Measurements from ENCODE around the gene IER3IP1.
"Not testable (repeated sequence)": the region's sequence is repeated elsewhere in the genome, so short reads cannot be mapped to it uniquely, and the experiment has no call there.

IER3IP1 gene, protein sequence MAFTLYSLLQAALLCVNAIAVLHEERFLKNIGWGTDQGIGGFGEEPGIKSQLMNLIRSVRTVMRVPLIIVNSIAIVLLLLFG

DNA sequence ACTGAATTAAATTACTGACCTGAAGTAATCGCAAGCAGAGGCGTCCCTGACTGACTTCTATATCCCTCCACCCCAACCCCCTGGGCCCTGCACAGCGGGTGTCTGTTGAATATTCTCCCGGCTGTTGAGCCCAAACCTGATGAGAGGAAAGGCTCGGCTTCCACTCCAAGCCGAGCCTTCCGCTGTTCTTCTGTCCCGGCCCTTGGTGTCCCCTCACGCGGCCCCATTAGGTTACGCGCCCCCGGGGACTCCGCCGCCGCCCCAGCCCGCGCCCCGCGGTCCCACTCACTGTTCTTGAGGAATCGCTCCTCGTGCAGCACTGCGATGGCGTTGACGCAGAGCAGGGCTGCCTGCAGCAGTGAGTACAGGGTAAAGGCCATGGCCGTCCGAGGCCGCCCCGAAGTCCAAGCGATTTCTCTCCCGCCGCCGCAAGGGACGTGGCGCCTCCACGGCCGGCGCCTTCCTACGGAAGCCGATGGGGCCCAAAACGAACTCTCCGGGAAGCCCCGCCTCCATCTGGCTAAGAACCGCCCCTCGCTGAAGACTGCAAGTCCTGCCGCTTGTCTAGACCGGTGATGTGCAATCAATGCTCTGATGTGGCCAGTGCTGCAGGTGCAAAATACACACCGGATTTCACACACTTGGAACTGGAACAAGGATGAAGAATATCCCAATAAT is at the start of gene IER3IP1:
IER3IP1 (minus strand) TSS at position 467 of the 678 bp plus-strand sequence; CDS start at position 380, 87 bp downstream.
- peak; percentile 92 for DNase-seq (ENCODE audit: low read depth, low spot score)

DNA sequence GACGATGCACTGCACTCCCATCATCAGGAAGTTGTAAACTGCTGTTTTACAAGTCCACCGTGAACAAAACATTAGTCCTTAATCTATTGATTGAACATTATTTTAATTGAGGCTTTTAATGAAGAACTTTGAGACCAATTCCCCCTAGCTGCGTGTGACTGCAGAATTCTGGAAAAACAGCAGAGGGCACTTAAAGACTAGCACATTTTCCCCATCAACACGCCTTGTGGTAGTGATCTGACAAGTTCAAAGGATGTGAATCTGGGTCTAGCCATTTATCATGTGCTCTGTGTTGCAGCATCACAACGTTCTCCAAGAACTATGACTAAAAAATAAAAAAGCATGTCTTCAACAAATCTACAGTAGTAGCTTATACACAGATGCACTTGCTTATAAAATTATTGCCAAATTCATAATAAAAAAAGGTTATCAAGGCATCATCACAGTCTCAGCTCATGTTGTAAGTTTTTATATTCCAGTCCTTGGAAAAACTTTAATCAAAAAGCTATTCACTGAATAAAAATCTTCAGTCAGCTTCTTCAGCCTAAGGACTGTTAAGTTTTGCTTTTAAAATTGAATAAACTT is 39.5 kb upstream of the IER3IP1 start:
- DNase-seq (ENCODE audit: low read depth, low spot score): peak; percentile 39

DNA sequence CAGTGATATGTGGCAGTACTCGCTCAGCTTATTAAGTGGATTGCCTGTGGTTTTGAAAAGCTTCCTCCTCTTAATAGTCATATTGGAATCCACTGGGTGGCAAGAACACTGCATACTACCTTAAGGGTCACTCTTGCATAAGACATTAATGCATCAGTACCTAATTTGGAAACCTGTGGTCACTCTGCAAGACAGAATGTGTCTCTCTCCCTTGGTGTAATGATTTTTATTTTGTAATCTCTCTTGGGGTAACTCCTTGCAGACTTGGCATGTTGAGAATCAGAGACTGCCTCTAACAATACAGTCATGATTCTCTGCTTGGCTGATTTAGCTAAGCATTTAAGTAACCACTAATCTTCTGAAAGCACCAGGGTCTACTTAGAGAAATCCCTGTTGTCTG is 33.0 kb upstream of the IER3IP1 start:
- DNase-seq (ENCODE audit: low read depth, low spot score): no peak

DNA sequence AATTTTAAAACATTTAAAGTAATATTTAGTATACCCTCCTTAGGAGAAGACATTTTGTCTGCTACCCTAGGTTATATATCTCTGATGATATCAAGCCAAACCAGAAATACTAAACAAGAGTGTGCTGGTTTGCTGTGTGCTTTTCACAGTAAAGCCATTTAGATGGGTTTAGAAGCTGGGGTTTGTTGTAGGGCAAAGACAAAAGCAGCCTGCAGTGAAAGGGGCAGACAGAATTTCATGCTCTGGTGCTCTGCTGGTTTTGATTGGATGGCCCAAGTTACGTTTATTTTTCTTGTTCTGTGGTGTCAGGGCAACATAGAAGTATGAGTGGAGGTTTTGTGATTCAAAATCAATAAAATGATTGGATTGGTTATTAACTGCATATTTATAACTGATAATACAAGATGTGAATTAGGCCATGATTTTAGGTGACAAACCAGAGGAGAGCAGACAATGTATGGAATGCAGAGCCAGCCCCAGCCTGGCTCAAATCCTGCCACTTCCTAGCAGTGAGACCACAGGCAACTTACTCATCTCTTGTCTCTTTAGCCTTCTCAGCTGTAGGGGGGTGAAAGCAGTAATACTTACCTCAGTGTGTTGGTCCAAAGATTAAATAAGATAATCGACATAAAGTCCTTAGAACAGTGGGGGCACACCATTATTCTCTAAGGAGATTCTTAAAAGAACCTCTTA is 30.9 kb upstream of the IER3IP1 start:
- DNase-seq (ENCODE audit: low read depth, low spot score): peak; percentile 6

DNA sequence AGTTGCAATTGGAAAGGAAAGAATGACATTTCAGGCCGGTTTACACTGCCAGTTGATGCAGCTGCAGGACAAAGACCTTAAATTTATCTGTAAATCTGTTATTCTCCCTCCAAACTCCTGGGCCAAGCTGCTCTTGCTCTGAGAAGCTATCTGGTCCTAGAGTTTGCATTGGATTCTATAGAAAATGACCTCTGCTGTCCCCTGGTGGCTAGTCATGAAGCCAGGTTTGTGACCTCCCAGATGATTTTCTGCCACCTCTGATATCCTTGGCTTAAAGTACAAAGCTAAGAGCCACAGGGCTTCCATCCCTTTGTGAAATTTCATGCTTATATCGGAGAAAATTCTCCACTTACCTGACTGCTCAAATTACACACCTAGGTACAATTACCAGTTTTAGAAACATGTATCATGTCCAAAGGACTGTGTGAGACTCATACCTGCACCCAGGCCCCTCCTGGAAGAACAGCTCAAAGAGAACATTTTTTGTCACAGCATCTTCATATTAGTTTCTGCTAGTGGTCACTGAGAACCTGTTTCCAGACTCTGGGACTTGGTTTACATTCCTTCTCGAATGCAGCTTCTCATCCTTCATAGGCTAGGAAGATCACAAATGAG is 28.9 kb upstream of the IER3IP1 start:
- DNase-seq (ENCODE audit: low read depth, low spot score): peak; percentile 58

DNA sequence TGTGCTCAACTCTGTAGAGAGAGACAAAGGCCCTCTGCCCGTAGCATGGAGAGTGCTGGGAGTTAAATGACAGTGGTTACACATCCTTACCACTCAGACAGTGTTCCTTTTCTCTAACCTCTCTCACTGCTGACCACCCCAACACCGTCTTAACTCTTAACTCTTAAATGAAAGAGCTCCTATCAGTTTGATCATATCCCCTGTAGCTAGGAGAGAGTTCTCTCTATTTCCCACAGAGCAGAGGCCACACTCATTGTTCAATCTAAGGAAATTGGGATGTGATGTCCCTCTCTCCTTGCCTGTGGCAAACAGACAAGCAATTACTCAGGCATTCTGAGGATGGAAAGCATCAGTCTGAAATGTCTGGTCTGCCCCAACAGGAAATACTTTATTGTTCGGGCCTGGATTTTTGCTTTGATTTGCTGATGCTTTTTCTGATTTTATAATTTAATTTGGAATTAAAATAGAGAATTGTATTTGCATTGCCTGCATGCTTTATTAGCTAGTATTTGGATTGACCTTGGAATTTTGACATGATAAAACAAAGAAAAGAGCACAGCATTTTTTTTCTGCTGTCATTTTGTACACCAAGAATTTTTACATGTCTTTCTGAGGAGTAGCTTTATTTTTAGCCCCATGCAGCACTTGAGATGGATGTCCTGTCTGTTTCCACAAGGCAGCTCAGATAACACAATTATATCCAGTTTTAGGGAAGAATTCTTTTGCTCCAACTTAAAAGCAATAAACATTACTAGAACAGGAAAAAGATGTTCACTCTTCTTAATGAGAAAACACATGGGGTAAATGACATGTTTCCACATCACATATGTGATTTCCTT is 27.7 kb upstream of the IER3IP1 start:
- peak; percentile 23 for DNase-seq (ENCODE audit: low read depth, low spot score)

DNA sequence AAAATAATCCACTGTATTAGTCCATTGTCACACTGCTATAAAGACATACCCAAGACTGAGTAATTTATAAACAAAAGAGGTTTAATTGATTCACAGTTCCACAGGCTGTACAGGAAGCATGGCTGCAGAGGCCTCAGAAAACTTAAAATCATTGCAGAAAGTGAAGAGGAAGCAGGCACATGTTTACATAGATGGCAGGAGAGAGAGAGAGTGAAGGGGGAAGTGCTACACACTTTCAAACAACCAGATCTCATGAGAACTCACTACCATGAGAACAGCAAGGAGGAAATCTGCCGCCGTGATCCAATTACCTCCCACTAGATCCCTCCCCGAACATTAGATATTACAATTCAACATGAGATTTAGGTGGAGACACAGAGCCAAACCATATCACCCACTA is 19.8 kb upstream of the IER3IP1 start:
- DNase-seq (ENCODE audit: low read depth, low spot score): not testable (repeated sequence)

DNA sequence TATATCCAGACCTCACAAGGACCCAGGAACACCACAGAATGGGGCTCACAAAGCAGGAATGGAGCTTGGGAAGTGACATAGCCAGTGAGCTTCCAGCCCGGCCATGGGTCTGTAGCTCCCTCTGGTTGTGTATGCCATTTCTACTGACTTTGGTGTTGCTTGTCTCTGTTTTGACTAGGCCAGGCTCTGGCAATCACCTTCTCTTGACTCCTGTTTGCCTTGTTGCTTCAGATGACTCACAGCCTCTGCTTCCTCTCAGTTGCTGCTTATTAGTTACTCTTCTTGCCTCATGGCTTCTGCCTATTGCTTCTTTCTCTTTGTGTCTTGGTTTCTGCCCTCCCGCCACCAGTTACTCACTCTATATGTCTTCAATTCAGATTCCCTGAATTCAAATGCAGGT is 15.8 kb upstream of the IER3IP1 start:
- DNase-seq (ENCODE audit: low read depth, low spot score): no peak

DNA sequence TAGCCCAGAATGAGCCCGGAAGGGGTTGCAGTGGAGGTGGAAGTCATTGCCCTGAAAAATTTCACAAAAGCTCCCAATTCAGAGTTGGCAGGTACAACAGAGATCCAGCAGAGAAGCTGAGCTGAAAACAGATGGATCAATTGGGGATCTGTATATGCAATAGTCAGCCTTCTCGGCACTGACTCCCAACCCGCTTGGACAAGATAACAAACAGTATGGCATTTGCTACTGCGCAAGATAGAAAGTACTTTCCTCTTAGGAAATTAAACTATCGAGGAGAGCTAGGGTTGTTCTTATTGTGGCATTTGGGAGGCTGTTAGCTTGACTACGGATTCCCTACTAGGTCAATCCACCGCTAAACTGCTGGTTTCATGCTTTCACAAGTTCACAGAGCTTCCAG is 11.6 kb upstream of the IER3IP1 start:
- no peak for DNase-seq (ENCODE audit: low read depth, low spot score)

DNA sequence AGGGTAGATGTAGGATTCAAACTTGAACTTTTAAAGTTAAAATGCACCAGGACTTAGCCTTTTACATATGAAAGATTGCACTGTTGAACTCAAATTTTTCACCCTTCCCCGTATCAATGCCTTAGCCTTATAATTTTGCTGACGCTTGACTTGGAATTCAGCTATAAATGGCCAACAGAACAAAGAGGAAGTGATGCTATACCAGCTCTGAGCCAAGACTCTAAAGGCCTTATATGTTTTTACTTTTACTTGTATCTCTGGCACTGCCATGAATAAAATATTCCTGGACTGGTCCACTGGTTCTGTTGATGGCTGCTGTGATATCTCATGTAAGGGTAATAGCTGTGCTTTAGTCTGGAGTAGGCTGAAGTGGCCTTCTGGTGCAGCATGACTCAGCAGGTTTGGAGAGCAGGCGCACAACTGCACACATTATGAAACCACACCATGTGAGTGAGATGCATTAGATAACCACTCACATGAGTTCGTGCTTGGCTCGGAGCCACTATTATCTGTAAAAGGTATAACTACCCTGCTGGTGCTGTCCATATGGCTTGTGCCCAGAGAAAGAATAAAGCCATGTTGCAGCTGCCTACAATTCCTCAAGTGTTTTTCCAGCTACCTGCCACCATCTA is 8.4 kb upstream of the IER3IP1 start:
- no peak for DNase-seq (ENCODE audit: low read depth, low spot score)

DNA sequence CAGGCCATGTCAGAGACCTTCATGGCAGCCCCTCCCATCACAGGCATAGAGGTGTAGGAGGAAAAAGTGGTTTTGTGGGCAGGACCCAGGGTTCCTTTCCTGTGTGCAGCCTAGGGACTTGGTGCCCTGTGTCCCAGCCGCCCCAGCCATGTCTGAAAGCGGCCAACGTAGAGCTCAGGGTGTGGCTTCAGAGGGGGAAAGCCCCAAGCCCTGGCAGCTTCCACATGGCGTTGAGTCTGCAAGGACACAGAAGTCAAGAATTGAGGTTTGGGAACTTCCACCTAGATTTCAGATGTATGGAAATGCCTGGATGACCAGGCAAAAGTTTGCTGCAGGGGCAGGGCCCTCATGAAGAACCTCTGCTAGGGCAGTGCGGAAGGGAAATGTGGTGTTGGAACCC is 6.0 kb upstream of the IER3IP1 start:
- not testable (repeated sequence) for DNase-seq (ENCODE audit: low read depth, low spot score)

DNA sequence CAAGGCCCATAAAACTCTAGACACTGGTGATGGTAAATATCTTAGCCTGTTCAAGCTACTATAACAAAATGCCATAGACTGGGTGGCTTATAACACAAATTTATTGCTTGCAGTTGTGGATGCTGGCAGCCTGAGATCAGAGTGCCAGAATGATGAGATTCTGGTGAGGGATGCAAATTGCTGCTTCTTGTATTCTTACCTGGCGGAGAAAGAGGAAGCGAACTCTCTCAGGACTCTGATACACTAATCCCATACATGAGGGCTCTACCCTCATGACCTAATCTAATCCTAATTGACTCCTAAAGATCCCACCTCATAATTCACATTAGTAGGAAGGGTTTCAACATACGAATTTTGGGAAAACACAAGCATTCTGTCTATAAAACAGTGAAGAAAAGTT is 4.6 kb upstream of the IER3IP1 start:
- DNase-seq (ENCODE audit: low read depth, low spot score): no peak

DNA sequence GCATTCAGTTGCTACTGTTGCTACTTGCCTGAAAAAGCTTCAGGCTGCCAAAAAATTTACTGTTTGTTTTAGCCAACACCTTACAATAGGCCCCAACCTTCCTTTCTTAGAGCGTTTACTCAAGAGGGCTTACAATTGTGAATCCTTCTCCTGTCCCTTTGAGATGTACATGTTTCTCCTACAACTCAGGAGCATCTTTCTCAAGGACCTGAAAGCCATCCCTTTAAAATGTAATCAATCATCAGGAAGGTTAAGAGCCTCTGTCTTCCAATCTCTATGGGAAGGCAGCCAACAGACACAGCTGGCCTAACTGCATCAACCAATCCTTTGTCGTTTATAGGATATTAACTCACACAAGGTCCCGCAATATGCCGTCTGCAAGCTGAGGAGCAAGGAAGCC is 3.4 kb upstream of the IER3IP1 start:
- DNase-seq (ENCODE audit: low read depth, low spot score): no peak

DNA sequence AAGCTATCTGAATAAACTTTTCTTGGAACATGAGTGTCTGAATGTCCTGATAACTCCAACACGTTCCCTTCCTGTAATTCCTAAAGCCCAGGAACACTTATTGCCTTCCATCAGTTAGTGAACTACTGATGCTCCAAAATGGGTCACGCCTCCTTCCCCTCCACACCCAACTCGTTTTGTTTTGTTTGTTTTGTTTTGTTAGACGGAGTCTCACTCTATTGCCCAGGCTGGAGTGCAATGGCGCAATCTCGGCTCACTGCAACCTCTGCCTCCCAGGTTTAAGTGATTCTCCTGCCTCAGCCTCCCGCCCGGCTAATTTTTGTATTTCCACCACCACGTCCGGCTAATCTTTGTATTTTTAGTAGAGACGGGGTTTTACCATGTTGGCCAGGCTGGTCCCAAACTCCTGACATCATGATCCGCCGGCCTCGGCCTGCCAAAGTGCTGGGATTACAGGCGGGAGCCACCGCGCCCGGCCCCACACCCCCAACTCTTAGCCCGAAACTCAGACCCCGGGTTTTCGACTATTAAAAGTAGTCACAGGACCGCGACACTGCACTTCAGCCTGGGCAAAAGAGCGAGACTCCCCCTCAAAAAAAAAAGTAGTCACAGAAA is 774 bp downstream of the IER3IP1 start:
- DNase-seq (ENCODE audit: low read depth, low spot score): no peak

DNA sequence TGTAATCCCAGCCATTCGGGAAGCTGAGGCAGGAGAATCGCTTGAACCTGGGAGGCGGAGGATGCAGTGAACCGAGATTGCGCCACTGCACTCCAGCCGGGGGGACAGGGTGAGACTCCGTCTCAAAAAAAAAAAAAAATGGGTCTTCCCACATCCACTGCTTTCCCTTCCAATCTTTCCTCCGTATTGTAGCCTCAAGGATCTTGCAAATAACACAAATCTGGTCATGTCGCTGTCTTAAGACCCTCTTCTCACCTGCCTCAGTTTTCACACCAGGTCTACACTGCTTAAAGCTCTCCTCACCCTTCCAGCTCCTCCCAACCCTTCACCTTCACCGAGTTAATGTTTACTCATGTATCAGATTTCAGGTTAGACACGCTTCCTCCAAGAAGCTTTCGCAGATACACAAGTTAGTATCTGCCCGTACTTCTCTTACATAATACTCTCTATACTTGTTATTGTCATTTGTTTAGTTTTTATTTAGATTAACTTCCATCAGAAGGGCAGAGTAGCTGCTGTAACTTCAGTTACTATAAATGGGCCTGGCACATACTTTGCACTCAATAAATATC is 1.5 kb downstream of the IER3IP1 start:
- DNase-seq (ENCODE audit: low read depth, low spot score): no peak

DNA sequence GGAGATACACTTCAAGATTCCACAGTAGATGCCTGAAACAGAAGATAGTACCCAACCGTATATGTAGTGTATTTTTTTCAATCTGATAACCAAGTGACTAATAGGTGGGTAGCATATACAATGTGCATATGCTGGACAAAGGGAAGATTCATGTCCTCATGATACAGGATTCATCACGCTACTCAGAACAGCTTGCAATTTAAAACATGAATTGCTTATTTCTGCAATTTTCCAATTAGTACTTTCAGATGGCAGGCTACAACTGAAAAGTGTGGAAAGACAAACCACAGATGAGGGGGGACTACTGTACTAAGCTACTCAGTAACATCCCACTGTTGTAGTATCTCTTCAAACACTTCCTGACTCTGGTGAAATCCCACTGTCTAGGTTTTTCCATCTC is 3.7 kb downstream of the IER3IP1 start:
- no peak for DNase-seq (ENCODE audit: low read depth, low spot score)

DNA sequence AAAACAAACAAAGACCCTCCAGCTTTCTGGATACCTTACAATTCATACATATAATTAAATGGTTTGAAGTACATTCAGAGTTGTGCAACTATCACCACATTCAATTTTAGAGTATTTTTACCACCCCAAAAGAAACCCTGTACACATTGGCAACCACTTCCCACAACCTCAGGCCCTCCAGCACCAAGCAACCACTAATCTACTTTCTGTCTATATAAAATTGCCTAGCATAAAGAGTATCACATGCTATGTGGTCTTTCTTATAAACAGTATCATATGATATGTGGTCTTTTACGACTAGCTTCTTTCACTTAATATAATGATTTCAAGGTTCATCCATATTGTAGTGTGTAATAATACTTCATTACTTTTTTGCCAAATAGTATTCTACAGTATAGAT is 7.3 kb downstream of the IER3IP1 start:
- DNase-seq (ENCODE audit: low read depth, low spot score): no peak

DNA sequence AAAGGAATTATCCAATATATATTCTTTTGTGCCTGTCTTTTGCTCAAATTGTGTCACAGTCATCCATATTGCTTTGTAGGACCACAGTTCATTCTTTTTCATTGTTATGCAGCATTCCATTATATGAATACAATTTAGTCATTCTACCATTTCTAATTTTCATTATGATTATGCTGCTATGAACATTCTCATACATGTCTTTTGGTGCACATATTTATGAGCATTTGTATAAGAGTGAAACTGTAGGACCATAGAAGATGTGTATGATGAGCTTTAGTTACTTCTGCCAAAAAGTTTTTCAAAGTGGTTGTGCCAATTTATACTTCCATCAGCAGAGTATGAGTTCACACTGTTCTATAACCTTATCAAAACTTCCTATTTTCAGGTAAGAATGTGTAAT is 7.7 kb downstream of the IER3IP1 start:
- DNase-seq (ENCODE audit: low read depth, low spot score): no peak

DNA sequence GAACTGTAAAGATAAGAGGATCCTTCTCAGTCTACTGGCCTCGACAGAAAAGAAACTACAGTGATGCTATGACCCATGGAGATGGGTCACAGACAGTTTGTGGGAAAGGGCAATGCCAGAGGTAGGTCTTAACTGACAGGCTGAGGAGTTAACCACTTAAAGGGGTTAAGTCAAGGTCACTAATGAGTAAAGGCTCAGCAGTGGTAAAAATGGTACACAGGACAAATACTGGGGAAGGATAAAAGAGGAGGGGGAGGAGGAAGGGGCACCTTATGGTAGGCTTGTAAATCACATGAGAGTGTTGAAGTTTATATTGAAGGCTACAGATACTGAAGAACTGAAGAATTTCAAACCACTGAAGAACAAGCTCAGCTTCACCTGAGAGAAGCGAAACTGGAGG is 9.9 kb downstream of the IER3IP1 start:
- DNase-seq (ENCODE audit: low read depth, low spot score): no peak

DNA sequence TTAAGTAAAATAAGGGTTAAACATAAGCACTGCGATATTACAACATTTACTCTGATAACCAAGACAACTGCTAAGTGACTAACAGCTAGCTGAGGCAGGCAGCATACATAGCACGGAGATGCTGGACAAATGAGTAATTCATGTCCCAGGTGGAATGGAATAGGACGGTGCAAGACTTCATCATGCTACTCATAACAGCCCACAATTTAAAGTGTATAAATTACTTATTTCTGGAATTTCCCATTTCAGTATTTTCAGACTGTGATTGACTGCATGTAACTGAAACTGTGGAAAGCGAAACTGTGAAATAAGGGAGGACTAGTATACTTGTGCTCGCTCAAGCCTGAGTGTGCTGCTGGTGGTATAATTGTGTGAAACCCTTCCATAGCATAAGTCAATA is 12.9 kb downstream of the IER3IP1 start:
- DNase-seq (ENCODE audit: low read depth, low spot score): no peak
